CD14-positive monocyte (primary cell): ENCODE measurements around the gene GGA3. TPM values are rescaled to one million over a fixed set of nuclear protein-coding genes. Genes with fewer than 3 reads are reported as not detected.

Experiments used
- DNase-seq, 3 donors: peaks; one replicate each; pipeline ENCODE4 v3.0.0-alpha.2; 2011 to 2022
- H2AFZ ChIP-seq: 2 replicates; pipeline ENCODE4 v1.6.0; 2012; ENCODE audit warnings: mild to moderate bottlenecking, low read depth, low read length, inconsistent platforms; ENCODE audit not compliant: insufficient read depth, poor library complexity, severe bottlenecking
- H3K27ac ChIP-seq, 2 donors: 1 replicate in 1 of 2; 2 replicates in 1 of 2; pipeline ENCODE4 v1.5.1; 2012 to 2013; ENCODE audit warnings: low read length in 2 of 2, control low read depth in 1 of 2, inconsistent platforms in 1 of 2, low read depth in 1 of 2, mild to moderate bottlenecking in 1 of 2
- H3K27me3 ChIP-seq, 2 donors: one replicate each; pipeline versions ENCODE4 v1.6.0 to v1.6.1; 2011 to 2013; ENCODE audit warnings: low read length in 2 of 2; ENCODE audit not compliant: control insufficient read depth in 2 of 2, insufficient read depth in 2 of 2
- H3K36me3 ChIP-seq, 2 donors: replicated peaks in 1 of 2; 1 replicate in 1 of 2; 2 replicates in 1 of 2; pipeline versions ENCODE4 v1.5.1 to v1.6.1; 2012 to 2013; ENCODE audit warnings: low read length in 2 of 2, control low read depth in 1 of 2, inconsistent platforms in 1 of 2, mild to moderate bottlenecking in 1 of 2; ENCODE audit not compliant: insufficient read depth in 2 of 2, control insufficient read depth in 1 of 2
- H3K4me1 ChIP-seq, 2 donors: 1 replicate in 1 of 2; 2 replicates in 1 of 2; pipeline versions ENCODE4 v1.5.1 to v1.6.1; 2012 to 2013; ENCODE audit warnings: low read length in 2 of 2, control low read depth in 1 of 2, inconsistent platforms in 1 of 2, mild to moderate bottlenecking in 1 of 2, moderate library complexity in 1 of 2; ENCODE audit not compliant: insufficient read depth in 2 of 2, control insufficient read depth in 1 of 2
- H3K4me2 ChIP-seq: replicated peaks from 2 replicates; pipeline ENCODE3; 2012; ENCODE audit warnings: low read length, moderate library complexity, mild to moderate bottlenecking; ENCODE audit not compliant: poor library complexity, severe bottlenecking; ENCODE audit errors: extremely low read depth
- H3K4me3 ChIP-seq, 3 experiments: fragments of 200-600 bp in 1 of 3; sonication (generic) in 1 of 3; replicated peaks in 1 of 3; 1 replicate in 2 of 3; 2 replicates in 1 of 3; pipeline ENCODE4 v1.5.1; 2011 to 2013; ENCODE audit warnings: low read length in 3 of 3, mild to moderate bottlenecking in 3 of 3, control low read depth in 2 of 3, low read depth in 2 of 3, inconsistent platforms in 1 of 3, moderate library complexity in 1 of 3
- H3K79me2 ChIP-seq: 2 replicates; pipeline ENCODE4 v1.6.0; 2012; ENCODE audit warnings: mild to moderate bottlenecking, control low read depth, inconsistent platforms, low read length, moderate library complexity; ENCODE audit not compliant: insufficient read depth
- H3K9ac ChIP-seq: 2 replicates; pipeline ENCODE4 v1.6.0; 2017; ENCODE audit warnings: low read length, mild to moderate bottlenecking; ENCODE audit not compliant: insufficient read depth, poor library complexity, severe bottlenecking
- H3K9me3 ChIP-seq, 2 donors: replicated peaks in 1 of 2; 1 replicate in 1 of 2; 2 replicates in 1 of 2; pipeline versions ENCODE4 v1.5.1 to v1.6.1; 2012 to 2013; ENCODE audit warnings: low read length in 2 of 2, control low read depth in 1 of 2; ENCODE audit not compliant: control insufficient read depth in 1 of 2, insufficient read depth in 1 of 2
- H4K20me1 ChIP-seq: 2 replicates; pipeline ENCODE4 v1.6.0; 2012; ENCODE audit warnings: mild to moderate bottlenecking, low read length, control low read depth, moderate library complexity; ENCODE audit not compliant: insufficient read depth
- H3K27ac Mint-ChIP-seq, 7 donors: one replicate each; pipeline ENCODE4 v1.8.0; 2020; ENCODE audit warnings: mild to moderate bottlenecking in 7 of 7, mixed read lengths in 7 of 7, moderate library complexity in 6 of 7, inconsistent platforms in 2 of 7
- H3K27me3 Mint-ChIP-seq, 3 donors: one replicate each; pipeline ENCODE4 v1.8.0; 2021 to 2022; ENCODE audit warnings: low read depth in 3 of 3, mild to moderate bottlenecking in 3 of 3, mixed read lengths in 3 of 3, moderate library complexity in 3 of 3, inconsistent platforms in 1 of 3
- H3K36me3 Mint-ChIP-seq, 2 donors: one replicate each; pipeline ENCODE4 v1.8.0; 2020; ENCODE audit warnings: mixed read lengths in 2 of 2, inconsistent platforms in 1 of 2, mild to moderate bottlenecking in 1 of 2
- H3K4me1 Mint-ChIP-seq: one replicate; pipeline ENCODE4 v1.8.0; 2020; ENCODE audit warnings: mild to moderate bottlenecking, mixed read lengths
- H3K4me3 Mint-ChIP-seq, 2 donors: one replicate each; pipeline ENCODE4 v1.8.0; 2020; ENCODE audit warnings: mild to moderate bottlenecking in 2 of 2, mixed read lengths in 2 of 2, moderate library complexity in 1 of 2
- H3K9me3 Mint-ChIP-seq, 7 donors: one replicate each; pipeline ENCODE4 v1.8.0; 2020 to 2022; ENCODE audit warnings: mixed read lengths in 7 of 7, mild to moderate bottlenecking in 6 of 7, moderate library complexity in 6 of 7, inconsistent platforms in 2 of 7
- WGBS: methylation state at CpG from one replicate; pipeline ENCODE4 v1.1.5; 2013; ENCODE audit warnings: missing lambda C conversion rate; ENCODE audit not compliant: insufficient coverage; 5-methylcytosine and 5-hydroxymethylcytosine counted together
- intact Hi-C, 2 donors: fragments of 100-400 bp; cut with micrococcal nuclease; formaldehyde crosslinking; loops; one replicate each; pipeline versions ENCODE4 v1.15.0 to v1.15.1; 2023
- polyA plus RNA-seq, 3 donors: library from polyadenylated mRNA; depleted of rRNA in 1 of 3; unstranded in 2 of 3; stranded (reverse) in 1 of 3; fragments of 300-500 nt in 2 of 3; fragments of >200 nt in 1 of 3; fragmentation: Illumina TruSeq in 2 of 3; gene quantifications; 1 replicate in 2 of 3; 2 replicates in 1 of 3; pipeline ENCODE4 v1.2.3, GENCODE V29; 2012 to 2021
- TF ChIP-seq, protein P1 (sequence below): fragments of 200-600 bp; IDR thresholded peaks from one replicate; pipeline ENCODE4 v1.8.0; 2022; ENCODE audit warnings: antibody characterized with exemption, mild to moderate bottlenecking

Gene GGA3
- polyA plus RNA-seq, 3 donors: 4.3 to 162 (median 15.7) TPM

DNA sequence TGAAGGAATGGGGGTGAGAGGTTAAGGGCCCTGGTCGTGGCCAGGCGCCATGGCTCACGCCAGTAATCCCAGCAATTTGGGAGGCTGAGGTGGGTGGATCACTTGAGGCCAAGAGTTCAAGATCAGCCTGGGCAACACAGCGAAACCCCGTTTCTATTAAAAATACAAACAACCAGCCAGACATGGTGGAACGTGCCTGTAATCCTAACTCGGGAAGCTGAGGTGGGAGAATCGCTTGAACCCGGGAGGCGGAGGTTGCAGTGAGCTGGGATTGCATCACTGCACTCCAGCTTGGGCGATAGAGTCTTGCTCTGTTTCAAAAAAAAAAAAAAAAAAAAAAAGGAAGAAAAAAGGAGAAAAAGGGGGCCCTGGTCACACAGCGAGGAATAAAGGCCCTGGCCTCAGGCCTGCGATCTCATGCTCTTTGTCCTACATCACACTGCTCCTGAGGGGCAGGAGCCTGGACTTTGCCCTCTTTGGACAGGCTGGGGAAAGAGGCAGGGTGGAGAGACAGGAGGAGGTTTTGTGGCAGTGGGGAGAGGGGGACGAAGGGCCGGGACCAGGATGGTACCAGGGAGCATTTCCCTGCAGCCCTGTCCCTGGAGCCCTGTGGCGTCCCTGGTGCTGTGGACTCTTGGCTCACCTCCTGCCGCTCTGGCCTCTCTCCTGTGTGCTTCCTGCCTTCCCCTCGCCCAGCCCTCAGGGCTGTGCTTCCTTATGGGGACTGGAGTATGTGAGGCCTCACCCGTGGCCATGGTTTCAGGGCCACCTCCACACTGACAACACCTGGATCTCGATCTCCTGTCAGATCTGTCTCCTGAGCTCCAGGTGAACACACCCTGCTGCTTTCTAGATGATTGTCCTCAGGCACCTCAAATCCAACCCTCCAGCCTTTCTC, 47.6 kb upstream of the GGA3 start:
- Mint-ChIP-seq H3K36me3 (peaks cover 7 to 17% of the 10 kb centered on the region in 2 donors), H3K9me3 (peaks cover 0 to 2% (median 0%) of the 10 kb centered on the region in 7 donors), H3K27ac (peak overlapping the region; percentile 97 to 99 (median 98)), H3K27me3 (peaks cover 0 to 13% (median 2%) of the 10 kb centered on the region in 3 donors), H3K4me3 (peak overlapping the region; percentile 51 to 59), H3K4me1 (peaks cover 77% of the 10 kb centered on the region)
- Histone ChIP-seq H3K27ac (peak overlapping the region; percentile 98 to 100), H2AFZ (peak overlapping the region; percentile 56), H3K9ac (peak overlapping the region; percentile 71), H3K79me2 (peaks cover 16% of the 10 kb centered on the region), H3K4me1 (peaks cover 85 to 86% of the 10 kb centered on the region in 2 donors), H3K4me3 (peak overlapping the region in 1 of 3 experiments; percentile 20), H4K20me1 (no peaks in the 10 kb centered on the region), H3K9me3 (no peaks in the 10 kb centered on the region), H3K27me3 (no peaks in the 10 kb centered on the region), H3K36me3 (no peaks in the 10 kb centered on the region), H3K4me2 (peak overlapping the region; percentile 47)
- peak in 2 of 3 donors; percentile 57 to 71 for DNase-seq
- intact Hi-C loops: no loop called here
- WGBS: 14% methylated on average over 9 of the region's 20 CpGs
- TF ChIP-seq, protein P1, sequence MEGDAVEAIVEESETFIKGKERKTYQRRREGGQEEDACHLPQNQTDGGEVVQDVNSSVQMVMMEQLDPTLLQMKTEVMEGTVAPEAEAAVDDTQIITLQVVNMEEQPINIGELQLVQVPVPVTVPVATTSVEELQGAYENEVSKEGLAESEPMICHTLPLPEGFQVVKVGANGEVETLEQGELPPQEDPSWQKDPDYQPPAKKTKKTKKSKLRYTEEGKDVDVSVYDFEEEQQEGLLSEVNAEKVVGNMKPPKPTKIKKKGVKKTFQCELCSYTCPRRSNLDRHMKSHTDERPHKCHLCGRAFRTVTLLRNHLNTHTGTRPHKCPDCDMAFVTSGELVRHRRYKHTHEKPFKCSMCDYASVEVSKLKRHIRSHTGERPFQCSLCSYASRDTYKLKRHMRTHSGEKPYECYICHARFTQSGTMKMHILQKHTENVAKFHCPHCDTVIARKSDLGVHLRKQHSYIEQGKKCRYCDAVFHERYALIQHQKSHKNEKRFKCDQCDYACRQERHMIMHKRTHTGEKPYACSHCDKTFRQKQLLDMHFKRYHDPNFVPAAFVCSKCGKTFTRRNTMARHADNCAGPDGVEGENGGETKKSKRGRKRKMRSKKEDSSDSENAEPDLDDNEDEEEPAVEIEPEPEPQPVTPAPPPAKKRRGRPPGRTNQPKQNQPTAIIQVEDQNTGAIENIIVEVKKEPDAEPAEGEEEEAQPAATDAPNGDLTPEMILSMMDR: no peak

- Histone ChIP-seq H3K4me3 (peak overlapping the region in 1 of 3 experiments; percentile 4), H3K4me1 (peaks cover 77 to 80% of the 10 kb centered on the region in 2 donors), H3K9ac (no peak overlapping the region), H3K36me3 (no peaks in the 10 kb centered on the region), H3K27ac (peak overlapping the region; percentile 98 to 100), H3K79me2 (peaks cover 16% of the 10 kb centered on the region), H2AFZ (no peak overlapping the region), H3K9me3 (no peaks in the 10 kb centered on the region), H3K27me3 (no peaks in the 10 kb centered on the region), H3K4me2 (peak overlapping the region; percentile 4), H4K20me1 (no peaks in the 10 kb centered on the region)
- peaks cover 0 to 1% (median 0%) of the 10 kb centered on the region in 7 donors for H3K9me3 Mint-ChIP-seq
- peaks cover 5 to 17% of the 10 kb centered on the region in 2 donors for H3K36me3 Mint-ChIP-seq
- no peak for DNase-seq
- 52% methylated on average over 7 of the region's 13 CpGs for WGBS
- intact Hi-C loops: no loop called here
- H3K4me1 Mint-ChIP-seq: peaks cover 68% of the 10 kb centered on the region
- peak overlapping the region; percentile 97 to 99 (median 98) for H3K27ac Mint-ChIP-seq
- H3K27me3 Mint-ChIP-seq: peaks cover 0 to 11% (median 2%) of the 10 kb centered on the region in 3 donors
- TF ChIP-seq, protein P1: no peak
- H3K4me3 Mint-ChIP-seq: peak overlapping the region in 1 of 2 donors; percentile 24
Observed at GRCh38 chr17:75307957-75308731, 46.7 kb upstream of the GGA3 start.
